ENCODE results near the gene FHIT. TPM values are rescaled to one million over a fixed set of nuclear protein-coding genes. Genes with fewer than 3 reads are reported as not detected.

The FHIT gene
- total RNA-seq, 2 experiments from 2014 or later: 86.0 to 90.6 TPM

DNA sequence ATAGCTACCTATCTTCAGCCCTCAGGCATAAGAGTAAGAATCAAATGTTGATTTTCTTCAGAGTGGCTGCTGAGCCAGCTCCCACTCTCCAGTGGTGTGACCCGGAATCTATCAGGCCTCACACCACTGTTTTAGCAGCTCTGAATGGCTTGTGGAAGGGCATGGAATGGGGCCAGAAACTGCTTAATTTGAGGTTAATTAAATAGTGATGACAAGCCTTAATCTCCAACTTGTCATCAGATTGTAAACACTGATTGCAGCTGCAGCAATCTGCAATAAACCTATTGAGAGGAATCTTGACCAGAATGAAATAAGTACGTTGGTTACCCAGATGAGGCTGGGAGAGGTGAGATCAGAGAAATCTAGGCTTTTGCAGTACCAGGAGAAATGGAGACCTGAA is 317.4 kb downstream of the FHIT start:
- Histone ChIP-seq H3K9me3 (ENCODE audit: control insufficient read depth in 1 of 2, insufficient read depth in 1 of 2, low read length in 2 of 2) (no peaks in the 10 kb centered on the region), H3K27me3 (ENCODE audit: control insufficient read depth in 1 of 2, insufficient read depth in 2 of 2, low read length in 2 of 2) (no peaks in the 10 kb centered on the region), H3K27ac (ENCODE audit: low read depth in 1 of 2, low read length in 2 of 2) (no peak overlapping the region), H3K36me3 (ENCODE audit: insufficient read depth, low read length) (no peaks in the 10 kb centered on the region), H3K4me3 (ENCODE audit: low read length) (no peak overlapping the region), H3K4me1 (ENCODE audit: insufficient read depth, low read length) (no peaks in the 10 kb centered on the region)
- intact Hi-C loops (cut with DNase I, micrococcal nuclease): no loop called here
- H3K27ac Mint-ChIP-seq: no peak overlapping the region
- H3K4me1 Mint-ChIP-seq (ENCODE audit: low read depth): no peaks in the 10 kb centered on the region
- POLR2A ChIA-PET: interaction anchor here (0.6 kb wide), 1 partner anchor 21 kb away, joined by 3 read pairs; no protein-coding TSS in a partner anchor
- no peak overlapping the region for H3K4me3 Mint-ChIP-seq
- no peaks in the 10 kb centered on the region for H3K27me3 Mint-ChIP-seq
- no peaks in the 10 kb centered on the region for H3K9me3 Mint-ChIP-seq
- no peaks in the 10 kb centered on the region for H3K36me3 Mint-ChIP-seq (ENCODE audit: low read depth)
- CTCF ChIA-PET: no interaction called here
- ATAC-seq (ENCODE audit: poor library complexity) (no peak), DNase-seq (no peak)
- no peak for TF ChIP-seq CTCF (IDR thresholded peaks at IDR 0.05)

DNA sequence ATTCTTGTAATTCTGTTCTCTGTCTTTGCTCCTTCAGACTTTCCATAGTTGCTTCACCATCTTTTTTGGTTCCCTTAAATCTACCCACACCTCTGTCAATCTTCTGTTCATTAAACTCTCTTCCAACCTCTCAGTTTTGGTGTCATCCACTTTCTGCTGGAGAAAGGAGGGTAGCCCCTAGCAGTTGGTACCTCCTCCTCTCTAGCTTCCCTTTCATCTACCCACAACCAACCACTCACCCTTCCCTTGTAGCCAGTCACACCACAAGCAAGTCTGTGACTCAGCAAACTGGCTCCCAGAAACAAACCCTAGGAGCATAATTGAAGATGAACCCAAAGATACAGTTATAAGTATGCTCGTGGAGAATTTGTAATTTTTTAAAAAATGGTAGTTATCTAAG is 318.6 kb downstream of the FHIT start:
- Histone ChIP-seq H3K36me3 (ENCODE audit: insufficient read depth, low read length) (no peaks in the 10 kb centered on the region), H3K27ac (ENCODE audit: low read depth in 1 of 2, low read length in 2 of 2) (no peak overlapping the region), H3K4me3 (ENCODE audit: low read length) (no peak overlapping the region), H3K4me1 (ENCODE audit: insufficient read depth, low read length) (no peaks in the 10 kb centered on the region), H3K9me3 (ENCODE audit: control insufficient read depth in 1 of 2, insufficient read depth in 1 of 2, low read length in 2 of 2) (peaks cover 0 to 1% of the 10 kb centered on the region in 2 experiments), H3K27me3 (ENCODE audit: control insufficient read depth in 1 of 2, insufficient read depth in 2 of 2, low read length in 2 of 2) (no peaks in the 10 kb centered on the region)
- H3K4me3 Mint-ChIP-seq: no peak overlapping the region
- no peaks in the 10 kb centered on the region for H3K9me3 Mint-ChIP-seq
- TF ChIP-seq CTCF (IDR thresholded peaks at IDR 0.05): no peak
- ATAC-seq (ENCODE audit: poor library complexity) (no peak), DNase-seq (no peak)
- intact Hi-C loops (cut with DNase I, micrococcal nuclease): no loop called here
- H3K27me3 Mint-ChIP-seq: no peaks in the 10 kb centered on the region
- ChIA-PET POLR2A (no interaction called here), CTCF (no interaction called here)
- H3K4me1 Mint-ChIP-seq (ENCODE audit: low read depth): no peaks in the 10 kb centered on the region
- H3K27ac Mint-ChIP-seq: no peak overlapping the region
- H3K36me3 Mint-ChIP-seq (ENCODE audit: low read depth): no peaks in the 10 kb centered on the region

DNA sequence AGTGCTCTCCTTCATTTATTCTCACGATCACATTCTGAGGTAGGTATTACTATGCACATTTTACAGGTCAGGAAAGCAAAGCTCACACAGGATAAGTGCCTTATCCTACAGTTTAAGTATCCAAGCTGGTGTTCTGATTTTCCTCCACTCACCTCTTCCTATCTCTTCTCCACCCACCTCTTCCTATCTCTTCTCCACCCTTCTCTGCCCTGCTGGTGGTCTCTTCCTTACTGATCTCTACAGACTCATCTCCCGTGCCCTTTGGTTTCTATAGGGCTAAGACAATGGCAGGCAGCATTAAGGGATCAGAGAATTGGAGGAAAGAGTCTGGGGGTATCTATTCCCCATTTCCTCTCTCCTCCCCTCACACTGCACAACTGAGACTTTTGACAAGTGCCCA is 319.1 kb downstream of the FHIT start:
- Mint-ChIP-seq H3K4me1 (ENCODE audit: low read depth) (no peaks in the 10 kb centered on the region), H3K36me3 (ENCODE audit: low read depth) (no peaks in the 10 kb centered on the region), H3K4me3 (no peak overlapping the region), H3K27ac (no peak overlapping the region), H3K9me3 (no peaks in the 10 kb centered on the region), H3K27me3 (no peaks in the 10 kb centered on the region)
- ATAC-seq (ENCODE audit: poor library complexity): no peak
- intact Hi-C loops (cut with DNase I, micrococcal nuclease): no loop called here
- no peak for TF ChIP-seq CTCF (IDR thresholded peaks at IDR 0.05)
- CTCF ChIA-PET: no interaction called here
- no peaks in the 10 kb centered on the region for H3K4me1 ChIP-seq (ENCODE audit: insufficient read depth, low read length)
- peaks cover 0 to 6% of the 10 kb centered on the region in 2 experiments for H3K9me3 ChIP-seq (ENCODE audit: control insufficient read depth in 1 of 2, insufficient read depth in 1 of 2, low read length in 2 of 2)
- no peaks in the 10 kb centered on the region for H3K36me3 ChIP-seq (ENCODE audit: insufficient read depth, low read length)
- POLR2A ChIA-PET: no interaction called here
- no peak overlapping the region for H3K27ac ChIP-seq (ENCODE audit: low read depth in 1 of 2, low read length in 2 of 2)
- H3K4me3 ChIP-seq (ENCODE audit: low read length): no peak overlapping the region
- no peaks in the 10 kb centered on the region for H3K27me3 ChIP-seq (ENCODE audit: control insufficient read depth in 1 of 2, insufficient read depth in 2 of 2, low read length in 2 of 2)
- DNase-seq: no peak

All from CD4-positive, alpha-beta T cell (primary cell).